PC-9 (cell line): Measurements from ENCODE around the gene NEK4.

Experiments
- CTCF ChIP-seq: fragments of 200-600 bp; sonication (generic); conservative IDR thresholded peaks from 2 replicates; pipeline ENCODE4 v1.6.1; 2017; ENCODE audit warnings: mixed run types, antibody characterized with exemption, mild to moderate bottlenecking, moderate library complexity
- EZH2 ChIP-seq: fragments of 200-600 bp; sonication (generic); IDR thresholded peaks from 2 replicates; pipeline ENCODE4 v1.8.0; 2017; ENCODE audit warnings: antibody characterized with exemption, low read depth

- no peak for TF ChIP-seq CTCF
- TF ChIP-seq EZH2, result no peak
These were observed 3.5 kb upstream of the NEK4 start for GRCh38 chr3:52774066-52774713.
